H1 (cell line): ENCODE data around the gene CACNA1E. TPM values are rescaled to one million over a fixed set of nuclear protein-coding genes. Genes with fewer than 3 reads are reported as not detected.

Experiments
- KDM5A ChIP-seq: fragments of 200-600 bp; IDR thresholded peaks from 2 replicates; pipeline ENCODE4 v1.7.1; 2012; ENCODE audit warnings: mild to moderate bottlenecking, low read length, inconsistent platforms, mixed read lengths
- NANOG ChIP-seq: IDR thresholded peaks from 2 replicates; pipeline ENCODE4 v1.6.1; 2011; ENCODE audit warnings: low read length, low read depth, mild to moderate bottlenecking, inconsistent platforms; ENCODE audit not compliant: insufficient read depth, poor library complexity, severe bottlenecking
- RBBP5 ChIP-seq: IDR thresholded peaks from 2 replicates; pipeline ENCODE4 v1.7.1; 2012; ENCODE audit warnings: low read depth, mild to moderate bottlenecking, inconsistent platforms, low read length, moderate library complexity, borderline replicate concordance
- SUZ12 ChIP-seq: fragments of 200-600 bp; sonication (generic); IDR thresholded peaks from 2 replicates; pipeline ENCODE4 v1.6.1; 2012; ENCODE audit warnings: mild to moderate bottlenecking, inconsistent platforms, low read length, moderate library complexity, mixed read lengths
- TAF7 ChIP-seq: optimal IDR thresholded peaks from 2 replicates; pipeline ENCODE3; 2011; ENCODE audit warnings: low read depth, mild to moderate bottlenecking, inconsistent platforms, low read length, moderate library complexity, borderline replicate concordance
- polyA plus RNA-seq, 7 experiments: library from polyadenylated mRNA; depleted of rRNA in 3 of 7; stranded (reverse) in 5 of 7; unstranded in 2 of 7; fragments of >200 nt in 5 of 7; fragments of 200-250 nt in 2 of 7; gene quantifications; 1 replicate in 5 of 7; 2 replicates in 1 of 7; 4 replicates in 1 of 7; pipeline versions ENCODE4 v1.2.1 to v1.2.3, GENCODE V29; 2011 to 2013; ENCODE audit warnings: missing spikeins in 2 of 7, mixed read lengths in 2 of 7
- total RNA-seq: library from RNA; stranded (reverse); fragmentation: NEBNext Ultra II Directional; extraction: Animal tissue kit (Norgen Biotek cat#: 25700); gene quantifications from 2 replicates; pipeline ENCODE4 v1.2.1, GENCODE V29; 2021

Gene CACNA1E
- total and polyA plus RNA-seq, 2 of the 8 experiments (the other 6 are each of a cell fraction or from before 2014, with no cell fraction given): 0.98 to 1.3 TPM

- no peak for TF ChIP-seq TAF7
- TF ChIP-seq KDM5A: no peak
- TF ChIP-seq SUZ12: no peak
- TF ChIP-seq RBBP5: no peak
- TF ChIP-seq NANOG: no peak
These were observed 25.3 kb downstream of the CACNA1E start (continued) for GRCh38 chr1:181508486-181509165.
